Measurements from ENCODE around the gene PCDHGA1. TPM values are rescaled to one million over a fixed set of nuclear protein-coding genes. Genes with fewer than 3 reads are reported as not detected.
"Not testable (repeated sequence)": the region's sequence is repeated elsewhere in the genome, so short reads cannot be mapped to it uniquely, and the experiment has no call there.

Gene PCDHGA1
- total RNA-seq, 1 donor from 2014 or later, result 0.13 TPM

DNA sequence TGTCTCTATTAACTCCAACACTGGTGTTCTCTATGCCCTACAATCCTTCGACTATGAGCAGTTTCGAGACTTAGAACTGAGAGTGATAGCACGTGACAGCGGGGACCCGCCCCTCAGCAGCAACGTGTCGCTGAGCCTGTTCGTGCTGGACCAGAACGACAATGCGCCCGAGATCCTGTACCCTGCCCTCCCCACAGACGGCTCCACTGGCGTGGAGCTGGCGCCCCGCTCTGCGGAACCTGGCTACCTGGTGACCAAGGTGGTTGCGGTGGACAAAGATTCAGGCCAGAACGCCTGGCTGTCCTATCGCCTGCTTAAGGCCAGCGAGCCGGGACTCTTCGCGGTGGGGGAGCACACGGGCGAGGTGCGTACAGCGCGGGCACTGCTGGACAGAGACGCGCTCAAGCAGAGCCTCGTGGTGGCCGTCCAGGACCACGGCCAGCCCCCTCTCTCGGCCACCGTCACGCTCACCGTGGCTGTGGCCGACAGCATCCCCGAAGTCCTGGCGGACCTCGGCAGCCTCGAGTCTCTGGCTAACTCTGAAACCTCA, 92.5 kb downstream of the PCDHGA1 start:
- Mint-ChIP-seq H3K27me3 (ENCODE audit: unreplicated experiment) (no peaks in the 10 kb centered on the region), H3K9me3 (ENCODE audit: unreplicated experiment) (peaks cover 37% of the 10 kb centered on the region)
- TF ChIP-seq, protein P1, sequence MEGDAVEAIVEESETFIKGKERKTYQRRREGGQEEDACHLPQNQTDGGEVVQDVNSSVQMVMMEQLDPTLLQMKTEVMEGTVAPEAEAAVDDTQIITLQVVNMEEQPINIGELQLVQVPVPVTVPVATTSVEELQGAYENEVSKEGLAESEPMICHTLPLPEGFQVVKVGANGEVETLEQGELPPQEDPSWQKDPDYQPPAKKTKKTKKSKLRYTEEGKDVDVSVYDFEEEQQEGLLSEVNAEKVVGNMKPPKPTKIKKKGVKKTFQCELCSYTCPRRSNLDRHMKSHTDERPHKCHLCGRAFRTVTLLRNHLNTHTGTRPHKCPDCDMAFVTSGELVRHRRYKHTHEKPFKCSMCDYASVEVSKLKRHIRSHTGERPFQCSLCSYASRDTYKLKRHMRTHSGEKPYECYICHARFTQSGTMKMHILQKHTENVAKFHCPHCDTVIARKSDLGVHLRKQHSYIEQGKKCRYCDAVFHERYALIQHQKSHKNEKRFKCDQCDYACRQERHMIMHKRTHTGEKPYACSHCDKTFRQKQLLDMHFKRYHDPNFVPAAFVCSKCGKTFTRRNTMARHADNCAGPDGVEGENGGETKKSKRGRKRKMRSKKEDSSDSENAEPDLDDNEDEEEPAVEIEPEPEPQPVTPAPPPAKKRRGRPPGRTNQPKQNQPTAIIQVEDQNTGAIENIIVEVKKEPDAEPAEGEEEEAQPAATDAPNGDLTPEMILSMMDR (IDR thresholded peaks at IDR 0.05), result no peak

DNA sequence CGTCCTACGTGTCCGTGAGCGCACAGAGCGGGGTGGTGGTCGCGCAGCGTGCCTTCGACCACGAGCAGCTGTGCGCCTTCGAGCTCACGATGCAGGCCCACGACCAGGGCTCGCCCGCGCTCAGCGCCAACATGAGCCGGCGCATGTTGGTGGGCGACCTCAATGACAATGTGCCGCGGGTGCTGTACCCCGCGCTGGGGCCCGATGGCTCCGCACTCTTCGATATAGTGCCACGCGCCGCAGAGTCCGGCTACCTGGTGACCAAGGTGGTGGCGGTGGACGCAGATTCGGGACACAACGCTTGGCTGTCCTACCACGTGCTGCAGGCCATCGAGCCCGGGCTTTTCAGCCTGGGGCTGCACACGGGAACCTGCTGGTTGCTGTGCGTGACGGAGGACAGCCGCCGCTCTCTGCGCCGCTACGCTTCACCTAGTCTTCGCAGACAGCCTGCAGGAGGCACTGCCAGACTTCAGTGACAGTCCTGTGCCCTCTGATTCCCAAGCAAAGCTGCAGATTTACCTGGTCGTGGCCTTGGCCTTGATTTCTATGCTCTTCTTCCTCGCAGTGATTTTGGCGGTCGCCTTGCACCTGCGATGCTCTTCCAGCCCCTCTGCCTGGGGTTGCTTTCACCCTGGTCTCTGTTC, 97.6 kb downstream of the PCDHGA1 start:
- Mint-ChIP-seq H3K36me3 (ENCODE audit: unreplicated experiment) (peaks cover 58% of the 10 kb centered on the region), H3K9me3 (ENCODE audit: unreplicated experiment) (peaks cover 31% of the 10 kb centered on the region), H3K27me3 (ENCODE audit: unreplicated experiment) (no peaks in the 10 kb centered on the region), H3K27ac (ENCODE audit: unreplicated experiment) (no peak overlapping the region), H3K4me3 (ENCODE audit: unreplicated experiment) (no peak overlapping the region), H3K4me1 (ENCODE audit: unreplicated experiment) (no peaks in the 10 kb centered on the region)
- TF ChIP-seq, protein P1 (IDR thresholded peaks at IDR 0.05), result no peak
- DNase-seq (ENCODE audit: extremely low spot score, unreplicated experiment), result no peak

More for the DNA sequence above, 92.5 kb downstream of the PCDHGA1 start:
- Mint-ChIP-seq H3K27ac (ENCODE audit: unreplicated experiment) (no peak overlapping the region), H3K4me3 (ENCODE audit: unreplicated experiment) (no peak overlapping the region), H3K36me3 (ENCODE audit: unreplicated experiment) (peaks cover 61% of the 10 kb centered on the region), H3K4me1 (ENCODE audit: unreplicated experiment) (no peaks in the 10 kb centered on the region)
- no peak for DNase-seq (ENCODE audit: extremely low spot score, unreplicated experiment)

DNA sequence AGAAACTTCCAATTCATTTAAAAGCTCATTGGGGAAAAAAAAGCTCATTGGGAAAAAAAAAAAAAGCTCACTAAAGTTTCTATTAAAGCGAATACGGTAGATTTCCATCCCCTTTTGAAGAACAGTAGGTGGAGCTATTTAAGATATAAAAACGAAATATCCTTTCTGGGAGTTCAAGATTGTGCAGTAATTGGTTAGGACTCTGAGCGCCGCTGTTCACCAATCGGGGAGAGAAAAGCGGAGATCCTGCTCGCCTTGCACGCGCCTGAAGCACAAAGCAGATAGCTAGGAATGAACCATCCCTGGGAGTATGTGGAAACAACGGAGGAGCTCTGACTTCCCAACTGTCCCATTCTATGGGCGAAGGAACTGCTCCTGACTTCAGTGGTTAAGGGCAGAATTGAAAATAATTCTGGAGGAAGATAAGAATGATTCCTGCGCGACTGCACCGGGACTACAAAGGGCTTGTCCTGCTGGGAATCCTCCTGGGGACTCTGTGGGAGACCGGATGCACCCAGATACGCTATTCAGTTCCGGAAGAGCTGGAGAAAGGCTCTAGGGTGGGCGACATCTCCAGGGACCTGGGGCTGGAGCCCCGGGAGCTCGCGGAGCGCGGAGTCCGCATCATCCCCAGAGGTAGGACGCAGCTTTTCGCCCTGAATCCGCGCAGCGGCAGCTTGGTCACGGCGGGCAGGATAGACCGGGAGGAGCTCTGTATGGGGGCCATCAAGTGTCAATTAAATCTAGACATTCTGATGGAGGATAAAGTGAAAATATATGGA, 100.2 kb downstream of the PCDHGA1 start, which contains the start of gene PCDHGA12:
TSS of gene PCDHGA12 (plus strand) at position 176 of the 782 bp plus-strand sequence. CDS start at position 429, 253 bp downstream.
- Mint-ChIP-seq H3K4me3 (ENCODE audit: unreplicated experiment) (no peak within 1 kb of the TSS), H3K27me3 (ENCODE audit: unreplicated experiment) (no peaks in the 10 kb centered on the region), H3K9me3 (ENCODE audit: unreplicated experiment) (peaks cover 24% of the 10 kb centered on the region), H3K4me1 (ENCODE audit: unreplicated experiment) (no peaks in the 10 kb centered on the region), H3K36me3 (ENCODE audit: unreplicated experiment) (peaks cover 51% of the 10 kb centered on the region), H3K27ac (ENCODE audit: unreplicated experiment) (no peak within 1 kb of the TSS)
- no peak for DNase-seq (ENCODE audit: extremely low spot score, unreplicated experiment)
- TF ChIP-seq, protein P1 (IDR thresholded peaks at IDR 0.05), result no peak

DNA sequence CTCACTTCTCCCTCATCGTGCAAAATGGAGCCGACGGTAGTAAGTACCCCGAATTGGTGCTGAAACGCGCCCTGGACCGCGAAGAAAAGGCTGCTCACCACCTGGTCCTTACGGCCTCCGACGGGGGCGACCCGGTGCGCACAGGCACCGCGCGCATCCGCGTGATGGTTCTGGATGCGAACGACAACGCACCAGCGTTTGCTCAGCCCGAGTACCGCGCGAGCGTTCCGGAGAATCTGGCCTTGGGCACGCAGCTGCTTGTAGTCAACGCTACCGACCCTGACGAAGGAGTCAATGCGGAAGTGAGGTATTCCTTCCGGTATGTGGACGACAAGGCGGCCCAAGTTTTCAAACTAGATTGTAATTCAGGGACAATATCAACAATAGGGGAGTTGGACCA, 101.0 kb downstream of the PCDHGA1 start:
- DNase-seq (ENCODE audit: extremely low spot score, unreplicated experiment), result no peak
- H3K4me3 Mint-ChIP-seq (ENCODE audit: unreplicated experiment), result no peak overlapping the region
- H3K36me3 Mint-ChIP-seq (ENCODE audit: unreplicated experiment), result peaks cover 44% of the 10 kb centered on the region

DNA sequence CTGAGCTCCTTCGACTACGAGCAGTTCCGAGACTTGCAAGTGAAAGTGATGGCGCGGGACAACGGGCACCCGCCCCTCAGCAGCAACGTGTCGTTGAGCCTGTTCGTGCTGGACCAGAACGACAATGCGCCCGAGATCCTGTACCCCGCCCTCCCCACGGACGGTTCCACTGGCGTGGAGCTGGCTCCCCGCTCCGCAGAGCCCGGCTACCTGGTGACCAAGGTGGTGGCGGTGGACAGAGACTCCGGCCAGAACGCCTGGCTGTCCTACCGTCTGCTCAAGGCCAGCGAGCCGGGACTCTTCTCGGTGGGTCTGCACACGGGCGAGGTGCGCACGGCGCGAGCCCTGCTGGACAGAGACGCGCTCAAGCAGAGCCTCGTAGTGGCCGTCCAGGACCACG, 102.0 kb downstream of the PCDHGA1 start:
- not testable (repeated sequence) for H3K27ac Mint-ChIP-seq (ENCODE audit: unreplicated experiment); H3K4me1 Mint-ChIP-seq (ENCODE audit: unreplicated experiment); H3K4me3 Mint-ChIP-seq (ENCODE audit: unreplicated experiment); H3K27me3 Mint-ChIP-seq (ENCODE audit: unreplicated experiment); DNase-seq (ENCODE audit: extremely low spot score, unreplicated experiment)
- peaks cover 40% of the 10 kb centered on the region for H3K36me3 Mint-ChIP-seq (ENCODE audit: unreplicated experiment)
- H3K9me3 Mint-ChIP-seq (ENCODE audit: unreplicated experiment), result peaks cover 27% of the 10 kb centered on the region

More for the DNA sequence above, 101.0 kb downstream of the PCDHGA1 start:
- peaks cover 28% of the 10 kb centered on the region for H3K9me3 Mint-ChIP-seq (ENCODE audit: unreplicated experiment)
- H3K4me1 Mint-ChIP-seq (ENCODE audit: unreplicated experiment), result no peaks in the 10 kb centered on the region
- H3K27me3 Mint-ChIP-seq (ENCODE audit: unreplicated experiment), result no peaks in the 10 kb centered on the region
- TF ChIP-seq, protein P1 (IDR thresholded peaks at IDR 0.05), result no peak
- H3K27ac Mint-ChIP-seq (ENCODE audit: unreplicated experiment), result no peak overlapping the region

DNA sequence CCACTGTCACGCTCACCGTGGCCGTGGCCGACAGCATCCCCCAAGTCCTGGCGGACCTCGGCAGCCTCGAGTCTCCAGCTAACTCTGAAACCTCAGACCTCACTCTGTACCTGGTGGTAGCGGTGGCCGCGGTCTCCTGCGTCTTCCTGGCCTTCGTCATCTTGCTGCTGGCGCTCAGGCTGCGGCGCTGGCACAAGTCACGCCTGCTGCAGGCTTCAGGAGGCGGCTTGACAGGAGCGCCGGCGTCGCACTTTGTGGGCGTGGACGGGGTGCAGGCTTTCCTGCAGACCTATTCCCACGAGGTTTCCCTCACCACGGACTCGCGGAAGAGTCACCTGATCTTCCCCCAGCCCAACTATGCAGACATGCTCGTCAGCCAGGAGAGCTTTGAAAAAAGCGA, 102.4 kb downstream of the PCDHGA1 start:
- not testable (repeated sequence) for H3K27me3 Mint-ChIP-seq (ENCODE audit: unreplicated experiment); H3K4me1 Mint-ChIP-seq (ENCODE audit: unreplicated experiment); H3K27ac Mint-ChIP-seq (ENCODE audit: unreplicated experiment); DNase-seq (ENCODE audit: extremely low spot score, unreplicated experiment); H3K4me3 Mint-ChIP-seq (ENCODE audit: unreplicated experiment)
- Mint-ChIP-seq H3K36me3 (ENCODE audit: unreplicated experiment) (peaks cover 40% of the 10 kb centered on the region), H3K9me3 (ENCODE audit: unreplicated experiment) (peaks cover 27% of the 10 kb centered on the region)

All from osteocyte (in vitro differentiated cells).